SK-N-SH treated with all-trans-retinoic acid at 6 μM for 48 hours (cell line): Measurements from ENCODE around the gene XPR1.

ENCODE experiments used
- ATAC-seq: fragments of 200-7000 bp; cut with Tn5 transposase; 3 replicates; pipeline ENCODE4 v1.9.1; 2020; ENCODE audit warnings: mild to moderate bottlenecking, moderate library complexity
- BACH2 ChIP-seq: fragments of 250-450 bp; sonication (Bioruptor Pico); IDR thresholded peaks from 2 replicates; pipeline ENCODE4 v1.9.0; 2021; ENCODE audit warnings: mild to moderate bottlenecking, borderline replicate concordance
- CREB5 ChIP-seq: fragments of 250-450 bp; sonication (Bioruptor Pico); IDR thresholded peaks from 2 replicates; pipeline ENCODE4 v1.5.1; 2020; ENCODE audit warnings: low read depth, mild to moderate bottlenecking, moderate library complexity
- CSDC2 ChIP-seq: fragments of 250-450 bp; sonication (Bioruptor Pico); IDR thresholded peaks from 2 replicates; pipeline ENCODE4 v1.5.0; 2020; ENCODE audit warnings: mild to moderate bottlenecking, moderate library complexity
- CSRNP3 ChIP-seq: fragments of 250-450 bp; sonication (Bioruptor Pico); IDR thresholded peaks from 2 replicates; pipeline ENCODE4 v1.5.1; 2021; ENCODE audit warnings: mild to moderate bottlenecking, moderate library complexity
- GLIS3 ChIP-seq: fragments of 250-450 bp; sonication (Bioruptor Pico); IDR thresholded peaks from 2 replicates; pipeline ENCODE4 v1.5.0; 2020; ENCODE audit warnings: mild to moderate bottlenecking, moderate library complexity
- ISL1 ChIP-seq: fragments of 250-450 bp; sonication (Bioruptor Pico); IDR thresholded peaks from 2 replicates; pipeline ENCODE4 v2.1.2; 2022; ENCODE audit warnings: mild to moderate bottlenecking, moderate library complexity
- PATZ1 ChIP-seq: fragments of 250-450 bp; sonication (Bioruptor Pico); IDR thresholded peaks from 2 replicates; pipeline ENCODE4 v1.8.0; 2020; ENCODE audit warnings: mild to moderate bottlenecking, moderate library complexity, borderline replicate concordance
- POU6F1 ChIP-seq: fragments of 250-450 bp; sonication (Bioruptor Pico); IDR thresholded peaks from 2 replicates; pipeline ENCODE4 v1.8.0; 2021; ENCODE audit warnings: low read depth, mild to moderate bottlenecking, moderate library complexity, borderline replicate concordance
- PPARA ChIP-seq: fragments of 250-450 bp; sonication (Bioruptor Pico); IDR thresholded peaks from 2 replicates; pipeline ENCODE4 v1.5.0; 2020; ENCODE audit warnings: mild to moderate bottlenecking, borderline replicate concordance
- RARB ChIP-seq: fragments of 250-450 bp; sonication (Bioruptor Pico); IDR thresholded peaks from 2 replicates; pipeline ENCODE4 v1.8.0; 2021; ENCODE audit warnings: mild to moderate bottlenecking, moderate library complexity
- SNAI2 ChIP-seq: fragments of 250-450 bp; sonication (Bioruptor Pico); IDR thresholded peaks from 2 replicates; pipeline ENCODE4 v1.5.0; 2020; ENCODE audit warnings: mild to moderate bottlenecking, moderate library complexity
- TCF4 ChIP-seq: fragments of 250-450 bp; sonication (Bioruptor Pico); IDR thresholded peaks from 2 replicates; pipeline ENCODE4 v1.8.0; 2021; ENCODE audit warnings: mild to moderate bottlenecking, moderate library complexity, borderline replicate concordance
- TOX ChIP-seq: fragments of 250-450 bp; sonication (Bioruptor Pico); IDR thresholded peaks from 2 replicates; pipeline ENCODE4 v1.8.0; 2021; ENCODE audit warnings: mild to moderate bottlenecking, moderate library complexity, borderline replicate concordance
- TSHZ2 ChIP-seq: fragments of 250-450 bp; sonication (Bioruptor Pico); IDR thresholded peaks from 2 replicates; pipeline ENCODE4 v1.5.0; 2020; ENCODE audit warnings: mild to moderate bottlenecking, moderate library complexity
- ZC3H10 ChIP-seq: fragments of 250-450 bp; sonication (Bioruptor Pico); IDR thresholded peaks from 2 replicates; pipeline ENCODE4 v1.5.1; 2021; ENCODE audit warnings: mild to moderate bottlenecking, moderate library complexity
- ZFP3 ChIP-seq: fragments of 250-450 bp; sonication (Bioruptor Pico); IDR thresholded peaks from 2 replicates; pipeline ENCODE4 v1.5.0; 2020; ENCODE audit warnings: mild to moderate bottlenecking, moderate library complexity
- ZFP30 ChIP-seq: fragments of 450-650 bp; formaldehyde crosslinking; IDR thresholded peaks from 2 replicates; pipeline ENCODE4 v1.5.0; 2022; ENCODE audit warnings: mild to moderate bottlenecking, moderate library complexity
- ZNF565 ChIP-seq: fragments of 450-650 bp; formaldehyde crosslinking; conservative IDR thresholded peaks from 2 replicates; pipeline ENCODE4 v1.5.0; 2020; ENCODE audit warnings: low read depth, mild to moderate bottlenecking, moderate library complexity
- ZNF70 ChIP-seq: fragments of 450-650 bp; formaldehyde crosslinking; IDR thresholded peaks from 2 replicates; pipeline ENCODE4 v1.5.0; 2020; ENCODE audit warnings: mild to moderate bottlenecking, moderate library complexity
- ZNF8 ChIP-seq: fragments of 450-650 bp; formaldehyde crosslinking; IDR thresholded peaks from 2 replicates; pipeline ENCODE4 v1.5.0; 2020; ENCODE audit warnings: mild to moderate bottlenecking, moderate library complexity

XPR1 gene

GRCh38 chr1:180805316-180805715 lies 173.5 kb downstream of the XPR1 start (continued):
- TF ChIP-seq TSHZ2 = no peak
- TF ChIP-seq PPARA (CRISPR knock-in tag) = no peak
- TF ChIP-seq BACH2 = no peak
- no peak for TF ChIP-seq ZFP3
- no peak for TF ChIP-seq CREB5 (CRISPR knock-in tag)
- TF ChIP-seq ZNF70 (CRISPR knock-in tag) = no peak

GRCh38 chr1:180811298-180811697 lies 179.5 kb downstream of the XPR1 start:
- TF ChIP-seq ZNF565 = no peak
- no peak for TF ChIP-seq ZNF8 (CRISPR knock-in tag)
- TF ChIP-seq ZFP3 = no peak
- no peak for TF ChIP-seq PATZ1 (CRISPR knock-in tag)
- no peak for TF ChIP-seq ISL1 (CRISPR knock-in tag)
- TF ChIP-seq RARB = no peak
- TF ChIP-seq GLIS3 (CRISPR knock-in tag) = no peak
- TF ChIP-seq POU6F1 (CRISPR knock-in tag) = no peak
- no peak for TF ChIP-seq BACH2
- TF ChIP-seq TOX (CRISPR knock-in tag) = no peak
- no peak for TF ChIP-seq CSRNP3 (CRISPR knock-in tag)
- TF ChIP-seq CSDC2 (CRISPR knock-in tag) = no peak
- TF ChIP-seq ZC3H10 (CRISPR knock-in tag) = no peak
- no peak for TF ChIP-seq TCF4 (CRISPR knock-in tag)
- no peak for TF ChIP-seq ZFP30 (CRISPR knock-in tag)
- TF ChIP-seq SNAI2 (CRISPR knock-in tag) = no peak
- no peak for TF ChIP-seq TSHZ2

GRCh38 chr1:180811886-180812285 lies 180.1 kb downstream of the XPR1 start:
- ATAC-seq = no peak
- TF ChIP-seq TSHZ2 (no peak), TOX (CRISPR knock-in tag) (no peak), SNAI2 (CRISPR knock-in tag) (no peak), PATZ1 (CRISPR knock-in tag) (no peak), CSDC2 (CRISPR knock-in tag) (no peak)

More at GRCh38 chr1:180811298-180811697, 179.5 kb downstream of the XPR1 start:
- no peak for ATAC-seq
